ENCODE measurements around the gene POLR3H.
A peak's percentile ranks its signal among the peaks of the same experiment; 100 is the strongest.
"Not testable (repeated sequence)": the region's sequence is repeated elsewhere in the genome, so short reads cannot be mapped to it uniquely, and the experiment has no call there.

Gene POLR3H

GRCh38 chr22:41560095-41560471 is 15.8 kb upstream of the POLR3H start:
- no peaks in the 10 kb centered on the region for H3K36me3 ChIP-seq (ENCODE audit: insufficient read depth, low read length)
- H3K27me3 ChIP-seq (ENCODE audit: insufficient read depth, low read length): no peaks in the 10 kb centered on the region
- peak overlapping the region; percentile 44 for H3K4me3 ChIP-seq (ENCODE audit: low read length)
- H3K9me3 ChIP-seq (ENCODE audit: low read length): no peaks in the 10 kb centered on the region
- peak overlapping the region; percentile 33 for H2AFZ ChIP-seq (ENCODE audit: low read depth, low read length)
- H3K4me1 ChIP-seq (ENCODE audit: insufficient read depth, low read length): peaks cover 56% of the 10 kb centered on the region

- H3K9me3 ChIP-seq (ENCODE audit: low read length); H3K36me3 ChIP-seq (ENCODE audit: insufficient read depth, low read length); H3K27me3 ChIP-seq (ENCODE audit: insufficient read depth, low read length); H2AFZ ChIP-seq (ENCODE audit: low read depth, low read length); H3K4me3 ChIP-seq (ENCODE audit: low read length): not testable (repeated sequence)
- H3K4me1 ChIP-seq (ENCODE audit: insufficient read depth, low read length): peaks cover 54% of the 10 kb centered on the region
Measured at GRCh38 chr22:41558241-41558630, 14.0 kb upstream of the POLR3H start.

- no peaks in the 10 kb centered on the region for H3K36me3 ChIP-seq (ENCODE audit: insufficient read depth, low read length)
- peaks cover 47% of the 10 kb centered on the region for H3K4me1 ChIP-seq (ENCODE audit: insufficient read depth, low read length)
- no peaks in the 10 kb centered on the region for H3K9me3 ChIP-seq (ENCODE audit: low read length)
- H2AFZ ChIP-seq (ENCODE audit: low read depth, low read length): no peak overlapping the region
- no peak overlapping the region for H3K4me3 ChIP-seq (ENCODE audit: low read length)
- H3K27me3 ChIP-seq (ENCODE audit: insufficient read depth, low read length): no peaks in the 10 kb centered on the region
Measured at GRCh38 chr22:41557401-41558240, 13.4 kb upstream of the POLR3H start.

- Histone ChIP-seq H3K4me3 (ENCODE audit: low read length) (no peak overlapping the region), H2AFZ (ENCODE audit: low read depth, low read length) (no peak overlapping the region)
Measured at GRCh38 chr22:41556561-41556960, 12.3 kb upstream of the POLR3H start.

DNA sequence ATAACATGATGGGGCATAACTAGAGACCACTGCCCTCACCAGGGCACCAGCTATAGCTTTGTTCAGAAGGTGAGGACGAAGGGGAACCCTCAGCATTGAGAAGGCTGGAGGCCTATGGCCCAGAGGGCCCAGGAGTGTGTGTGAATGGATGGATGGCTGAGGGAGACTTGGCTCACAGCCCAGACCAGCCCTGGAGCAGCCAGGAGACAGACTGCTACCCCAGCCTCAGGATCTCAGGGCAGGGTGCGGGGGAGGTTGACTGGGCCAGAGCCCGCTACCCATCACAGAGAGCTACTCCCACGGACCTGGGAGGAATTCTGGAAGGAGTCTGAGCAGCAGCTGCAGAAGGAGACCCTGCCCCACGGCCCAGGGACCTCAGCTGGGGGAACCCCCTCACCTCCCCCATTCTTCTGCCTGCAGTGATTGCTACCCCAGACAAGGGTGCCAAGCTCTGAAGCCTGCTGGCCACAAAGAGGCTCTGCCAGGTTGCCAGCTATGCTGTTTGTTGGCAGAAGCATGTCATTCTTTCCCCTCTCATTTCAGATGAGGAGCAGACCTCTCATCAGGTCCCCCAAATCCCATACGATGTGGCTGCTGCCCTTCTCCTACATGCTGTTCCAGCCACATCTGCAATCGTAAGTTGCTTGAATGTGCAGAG is 11.2 kb upstream of the POLR3H start:
- Histone ChIP-seq H3K36me3 (ENCODE audit: insufficient read depth, low read length) (no peaks in the 10 kb centered on the region), H3K9me3 (ENCODE audit: low read length) (no peaks in the 10 kb centered on the region), H3K4me1 (ENCODE audit: insufficient read depth, low read length) (peaks cover 32% of the 10 kb centered on the region), H3K27me3 (ENCODE audit: insufficient read depth, low read length) (no peaks in the 10 kb centered on the region), H2AFZ (ENCODE audit: low read depth, low read length) (no peak overlapping the region), H3K4me3 (ENCODE audit: low read length) (no peak overlapping the region)

More at GRCh38 chr22:41556561-41556960, 12.3 kb upstream of the POLR3H start:
- Histone ChIP-seq H3K27me3 (ENCODE audit: insufficient read depth, low read length) (no peaks in the 10 kb centered on the region), H3K4me1 (ENCODE audit: insufficient read depth, low read length) (peaks cover 37% of the 10 kb centered on the region), H3K36me3 (ENCODE audit: insufficient read depth, low read length) (no peaks in the 10 kb centered on the region), H3K9me3 (ENCODE audit: low read length) (no peaks in the 10 kb centered on the region)

- H3K36me3 ChIP-seq (ENCODE audit: insufficient read depth, low read length): no peaks in the 10 kb centered on the region
- H2AFZ ChIP-seq (ENCODE audit: low read depth, low read length): no peak overlapping the region
- peaks cover 15% of the 10 kb centered on the region for H3K4me1 ChIP-seq (ENCODE audit: insufficient read depth, low read length)
- H3K27me3 ChIP-seq (ENCODE audit: insufficient read depth, low read length): no peaks in the 10 kb centered on the region
- H3K9me3 ChIP-seq (ENCODE audit: low read length): no peaks in the 10 kb centered on the region
- H3K4me3 ChIP-seq (ENCODE audit: low read length): no peak overlapping the region
Measured at GRCh38 chr22:41551877-41552582, 7.8 kb upstream of the POLR3H start.

- no peaks in the 10 kb centered on the region for H3K27me3 ChIP-seq (ENCODE audit: insufficient read depth, low read length)
- H3K9me3 ChIP-seq (ENCODE audit: low read length): no peaks in the 10 kb centered on the region
- H2AFZ ChIP-seq (ENCODE audit: low read depth, low read length): no peak overlapping the region
- no peaks in the 10 kb centered on the region for H3K36me3 ChIP-seq (ENCODE audit: insufficient read depth, low read length)
- H3K4me3 ChIP-seq (ENCODE audit: low read length): no peak overlapping the region
- peaks cover 9% of the 10 kb centered on the region for H3K4me1 ChIP-seq (ENCODE audit: insufficient read depth, low read length)
Measured at GRCh38 chr22:41550952-41551491, 6.8 kb upstream of the POLR3H start.

GRCh38 chr22:41548830-41549211 is 4.6 kb upstream of the POLR3H start:
- no peaks in the 10 kb centered on the region for H3K9me3 ChIP-seq (ENCODE audit: low read length)
- no peak overlapping the region for H3K4me3 ChIP-seq (ENCODE audit: low read length)
- H3K36me3 ChIP-seq (ENCODE audit: insufficient read depth, low read length): no peaks in the 10 kb centered on the region
- no peak overlapping the region for H2AFZ ChIP-seq (ENCODE audit: low read depth, low read length)
- H3K4me1 ChIP-seq (ENCODE audit: insufficient read depth, low read length): peaks cover 17% of the 10 kb centered on the region
- no peaks in the 10 kb centered on the region for H3K27me3 ChIP-seq (ENCODE audit: insufficient read depth, low read length)

DNA sequence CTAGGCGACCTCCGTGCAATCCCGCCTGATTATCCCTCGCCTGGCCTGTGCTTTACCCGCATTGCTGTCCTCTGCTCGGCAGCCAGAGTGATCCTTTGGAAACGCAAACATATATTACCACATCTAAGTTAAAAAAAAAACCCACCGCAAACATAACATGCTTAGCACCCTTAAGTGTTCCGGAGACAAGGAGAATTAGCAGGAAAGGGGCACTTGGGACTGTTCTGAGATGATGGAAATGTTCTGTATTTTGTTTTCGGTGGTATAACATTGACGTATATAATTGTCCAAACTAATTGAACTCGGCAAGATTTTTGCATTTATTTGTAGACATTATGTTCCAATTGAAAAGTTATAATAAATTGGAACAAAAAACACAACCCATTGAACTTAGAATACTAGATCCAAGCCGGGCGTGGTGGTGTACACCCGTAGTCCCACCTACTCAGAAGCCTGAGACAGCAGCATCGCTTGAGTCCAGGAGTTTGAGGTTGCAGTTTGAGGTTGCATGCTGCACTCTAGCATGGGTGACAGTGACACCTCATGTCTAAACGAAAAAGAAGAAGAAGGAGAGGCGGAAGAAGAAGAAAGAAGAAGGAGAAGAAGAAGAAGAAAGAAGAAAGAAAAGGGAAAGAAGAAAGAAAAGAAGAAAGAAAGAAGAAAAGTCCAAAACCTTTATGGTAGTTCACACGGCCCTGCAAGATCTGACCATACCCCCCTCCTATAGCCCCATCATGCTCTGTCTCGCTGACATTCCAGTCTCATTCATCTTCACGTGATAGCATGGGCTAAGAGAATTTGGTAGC is 604 bp upstream of the POLR3H start:
- peaks cover 1% of the 10 kb centered on the region for H3K36me3 ChIP-seq (ENCODE audit: insufficient read depth, low read length)
- H3K4me1 ChIP-seq (ENCODE audit: insufficient read depth, low read length): peaks cover 21% of the 10 kb centered on the region
- H3K27me3 ChIP-seq (ENCODE audit: insufficient read depth, low read length): no peaks in the 10 kb centered on the region
- H3K9me3 ChIP-seq (ENCODE audit: low read length): no peaks in the 10 kb centered on the region
- peak overlapping the region; percentile 66 for H3K4me3 ChIP-seq (ENCODE audit: low read length)
- H2AFZ ChIP-seq (ENCODE audit: low read depth, low read length): peak overlapping the region; percentile 68

- H3K36me3 ChIP-seq (ENCODE audit: insufficient read depth, low read length): peaks cover 9% of the 10 kb centered on the region
- H3K4me3 ChIP-seq (ENCODE audit: low read length): no peak overlapping the region
- no peaks in the 10 kb centered on the region for H3K9me3 ChIP-seq (ENCODE audit: low read length)
- H3K27me3 ChIP-seq (ENCODE audit: insufficient read depth, low read length): no peaks in the 10 kb centered on the region
- H2AFZ ChIP-seq (ENCODE audit: low read depth, low read length): no peak overlapping the region
- H3K4me1 ChIP-seq (ENCODE audit: insufficient read depth, low read length): peaks cover 18% of the 10 kb centered on the region
Measured at GRCh38 chr22:41542224-41542623, 2.0 kb downstream of the POLR3H start.

DNA sequence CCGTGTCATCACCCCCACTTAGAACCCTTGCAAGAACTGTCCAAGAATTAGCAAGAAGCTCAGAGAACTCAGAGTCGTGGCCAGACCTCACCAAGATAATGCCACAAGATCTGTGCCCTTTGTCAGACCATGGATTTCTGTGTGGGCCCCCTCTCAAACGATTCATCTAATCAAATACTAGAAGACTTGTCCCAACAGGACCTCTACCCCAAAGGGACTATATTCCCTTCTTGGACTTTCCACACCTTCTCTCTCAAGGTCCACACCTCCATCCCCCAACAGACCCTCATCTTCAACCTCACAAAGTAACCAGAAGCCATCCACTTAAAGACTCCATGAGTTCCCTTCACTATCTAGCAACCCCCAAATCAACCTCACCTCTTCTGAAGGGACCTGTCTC is 2.8 kb downstream of the POLR3H start:
- Histone ChIP-seq H3K4me1 (ENCODE audit: insufficient read depth, low read length) (peaks cover 18% of the 10 kb centered on the region), H2AFZ (ENCODE audit: low read depth, low read length) (no peak overlapping the region), H3K36me3 (ENCODE audit: insufficient read depth, low read length) (peaks cover 12% of the 10 kb centered on the region), H3K9me3 (ENCODE audit: low read length) (no peaks in the 10 kb centered on the region), H3K27me3 (ENCODE audit: insufficient read depth, low read length) (no peaks in the 10 kb centered on the region), H3K4me3 (ENCODE audit: low read length) (no peak overlapping the region)

- Histone ChIP-seq H3K4me1 (ENCODE audit: insufficient read depth, low read length) (peaks cover 17% of the 10 kb centered on the region), H3K36me3 (ENCODE audit: insufficient read depth, low read length) (peaks cover 12% of the 10 kb centered on the region), H3K4me3 (ENCODE audit: low read length) (no peak overlapping the region), H3K9me3 (ENCODE audit: low read length) (no peaks in the 10 kb centered on the region), H3K27me3 (ENCODE audit: insufficient read depth, low read length) (no peaks in the 10 kb centered on the region), H2AFZ (ENCODE audit: low read depth, low read length) (no peak overlapping the region)
Measured at GRCh38 chr22:41540365-41540764, 3.9 kb downstream of the POLR3H start.

Data from neuron (in vitro differentiated cells).